Measurements from ENCODE around the gene CENPB. TPM values are rescaled to one million over a fixed set of nuclear protein-coding genes. Genes with fewer than 3 reads are reported as not detected.
A peak's percentile ranks its signal among the peaks of the same experiment; 100 is the strongest.

The CENPB gene
- total RNA-seq, 5 donors from 2014 or later (not counting 1 experiment from before 2014, with no cell fraction given) = 37.0 to 79.0 (median 60.8) TPM

GRCh38 chr20:3755814-3756480 lies 30.6 kb downstream of the CENPB start:
- ATAC-seq (replicated peaks in 1 of 4) = no peak
- H3K27me3 ChIP-seq (replicated peaks in 1 of 2; ENCODE audit: control insufficient read depth in 2 of 2, extremely low read depth in 1 of 2, insufficient read depth in 2 of 2, low read length in 1 of 2) = peaks cover 0 to 7% of the 10 kb centered on the region in 2 experiments
- CTCF ChIA-PET = interaction anchor here in 1 of 2 donors (0.5 to 1.2 kb wide), 2 partner anchors 12 to 89 kb away, joined by 3 to 4 read pairs; no protein-coding TSS in a partner anchor
- Mint-ChIP-seq H3K4me3 (no peak overlapping the region), H3K4me1 (peaks cover 6 to 14% (median 13%) of the 10 kb centered on the region in 3 donors), H3K27me3 (no peaks in the 10 kb centered on the region), H3K9me3 (no peaks in the 10 kb centered on the region), H3K27ac (no peak overlapping the region), H3K36me3 (peaks cover 11% of the 10 kb centered on the region)
- 81% methylated on average over 4 of the region's 5 CpGs for WGBS (ENCODE audit: insufficient coverage)
- DNase-seq = no peak
- H3K4me3 ChIP-seq (ENCODE audit: control insufficient read depth in 1 of 2, extremely low read depth in 1 of 2, low read length in 1 of 2) = no peak overlapping the region
- POLR2A ChIA-PET = no interaction called here
- no peak overlapping the region for H3K27ac ChIP-seq (ENCODE audit: low read length)
- H3K36me3 ChIP-seq (ENCODE audit: control insufficient read depth in 2 of 2, extremely low read depth in 1 of 2, insufficient read depth in 1 of 2, low read length in 1 of 2) = peaks cover 4 to 14% of the 10 kb centered on the region in 2 donors
- no peaks in the 10 kb centered on the region for H3K9me3 ChIP-seq
- H3K4me1 ChIP-seq (ENCODE audit: control insufficient read depth in 1 of 2, extremely low read depth in 1 of 2, insufficient read depth in 2 of 2, low read length in 2 of 2) = no peaks in the 10 kb centered on the region

- Histone ChIP-seq H3K9me3 (no peaks in the 10 kb centered on the region), H3K4me1 (ENCODE audit: control insufficient read depth in 1 of 2, extremely low read depth in 1 of 2, insufficient read depth in 2 of 2, low read length in 2 of 2) (no peaks in the 10 kb centered on the region), H3K27ac (ENCODE audit: low read length) (no peak overlapping the region), H3K36me3 (ENCODE audit: control insufficient read depth in 2 of 2, extremely low read depth in 1 of 2, insufficient read depth in 1 of 2, low read length in 1 of 2) (peaks cover 4 to 14% of the 10 kb centered on the region in 2 donors), H3K4me3 (ENCODE audit: control insufficient read depth in 1 of 2, extremely low read depth in 1 of 2, low read length in 1 of 2) (no peak overlapping the region), H3K27me3 (replicated peaks in 1 of 2; ENCODE audit: control insufficient read depth in 2 of 2, extremely low read depth in 1 of 2, insufficient read depth in 2 of 2, low read length in 1 of 2) (peaks cover 0 to 9% of the 10 kb centered on the region in 2 experiments)
- no peaks in the 10 kb centered on the region for H3K27me3 Mint-ChIP-seq
- POLR2A ChIA-PET = interaction anchor here in 1 of 2 donors (0.6 kb wide), 1 partner anchor 124 kb away, joined by 4 read pairs; no protein-coding TSS in a partner anchor
- no peak for ATAC-seq (replicated peaks in 1 of 4)
- no peak overlapping the region for H3K27ac Mint-ChIP-seq
- CTCF ChIA-PET = interaction anchor here in 1 of 2 donors (0.7 kb wide), 1 partner anchor 99 kb away, joined by 3 read pairs; no protein-coding TSS in a partner anchor
- WGBS (ENCODE audit: insufficient coverage) = 83% methylated on average over 1 of the region's 7 CpGs
- H3K9me3 Mint-ChIP-seq = no peaks in the 10 kb centered on the region
- no peak for DNase-seq
- H3K36me3 Mint-ChIP-seq = peaks cover 11% of the 10 kb centered on the region
- no peak overlapping the region for H3K4me3 Mint-ChIP-seq
- H3K4me1 Mint-ChIP-seq = peaks cover 6 to 16% (median 14%) of the 10 kb centered on the region in 3 donors
Measured at GRCh38 chr20:3755269-3755668, 31.3 kb downstream of the CENPB start.

- no peaks in the 10 kb centered on the region for H3K9me3 Mint-ChIP-seq
- H3K27me3 Mint-ChIP-seq = peaks cover 0 to 2% of the 10 kb centered on the region in 2 donors
- no peak overlapping the region for H3K27ac Mint-ChIP-seq
- Histone ChIP-seq H3K4me3 (ENCODE audit: control insufficient read depth in 1 of 2, extremely low read depth in 1 of 2, low read length in 1 of 2) (no peak overlapping the region), H3K9me3 (no peaks in the 10 kb centered on the region), H3K27ac (ENCODE audit: low read length) (no peak overlapping the region), H3K4me1 (ENCODE audit: control insufficient read depth in 1 of 2, extremely low read depth in 1 of 2, insufficient read depth in 2 of 2, low read length in 2 of 2) (no peaks in the 10 kb centered on the region), H3K36me3 (ENCODE audit: control insufficient read depth in 2 of 2, extremely low read depth in 1 of 2, insufficient read depth in 1 of 2, low read length in 1 of 2) (peaks cover 4 to 14% of the 10 kb centered on the region in 2 donors), H3K27me3 (replicated peaks in 1 of 2; ENCODE audit: control insufficient read depth in 2 of 2, extremely low read depth in 1 of 2, insufficient read depth in 2 of 2, low read length in 1 of 2) (peaks cover 0 to 17% of the 10 kb centered on the region in 2 experiments)
- H3K4me3 Mint-ChIP-seq = no peak overlapping the region
- peaks cover 11% of the 10 kb centered on the region for H3K36me3 Mint-ChIP-seq
- H3K4me1 Mint-ChIP-seq = peaks cover 6 to 16% (median 14%) of the 10 kb centered on the region in 3 donors
- no peak for ATAC-seq (replicated peaks in 1 of 4)
- ChIA-PET POLR2A (interaction anchor here in 1 of 2 donors (0.7 kb wide), 1 partner anchor 1067 kb away, joined by 3 read pairs; no protein-coding TSS in a partner anchor), CTCF (interaction anchor here in 1 of 2 donors (0.8 kb wide), 1 partner anchor 14 kb away, joined by 3 read pairs; no protein-coding TSS in a partner anchor)
- no peak for DNase-seq
- 96% methylated on average over 15 of the region's 16 CpGs for WGBS (ENCODE audit: insufficient coverage)
Measured at GRCh38 chr20:3754276-3754630, 32.3 kb downstream of the CENPB start.

GRCh38 chr20:3753501-3754275 lies 32.9 kb downstream of the CENPB start:
- CTCF ChIA-PET = interaction anchor here (0.8 to 1.5 kb wide), 4 partner anchors 14 to 102 kb away, joined by 3 to 6 read pairs (median 4); no protein-coding TSS in a partner anchor
- POLR2A ChIA-PET = no interaction called here
- no peak for ATAC-seq (replicated peaks in 1 of 4)
- Histone ChIP-seq H3K4me1 (ENCODE audit: control insufficient read depth in 1 of 2, extremely low read depth in 1 of 2, insufficient read depth in 2 of 2, low read length in 2 of 2) (no peaks in the 10 kb centered on the region), H3K9me3 (no peaks in the 10 kb centered on the region), H3K4me3 (ENCODE audit: control insufficient read depth in 1 of 2, extremely low read depth in 1 of 2, low read length in 1 of 2) (no peak overlapping the region), H3K27me3 (replicated peaks in 1 of 2; ENCODE audit: control insufficient read depth in 2 of 2, extremely low read depth in 1 of 2, insufficient read depth in 2 of 2, low read length in 1 of 2) (peaks cover 0 to 23% of the 10 kb centered on the region in 2 experiments), H3K36me3 (ENCODE audit: control insufficient read depth in 2 of 2, extremely low read depth in 1 of 2, insufficient read depth in 1 of 2, low read length in 1 of 2) (peaks cover 4 to 14% of the 10 kb centered on the region in 2 donors), H3K27ac (ENCODE audit: low read length) (no peak overlapping the region)
- DNase-seq = no peak
- H3K27ac Mint-ChIP-seq = no peak overlapping the region
- H3K27me3 Mint-ChIP-seq = peaks cover 0 to 5% of the 10 kb centered on the region in 2 donors
- 94% methylated on average over 16 of the region's 26 CpGs for WGBS (ENCODE audit: insufficient coverage)
- peaks cover 6 to 16% (median 14%) of the 10 kb centered on the region in 3 donors for H3K4me1 Mint-ChIP-seq
- H3K4me3 Mint-ChIP-seq = no peak overlapping the region
- H3K9me3 Mint-ChIP-seq = no peaks in the 10 kb centered on the region
- peaks cover 11% of the 10 kb centered on the region for H3K36me3 Mint-ChIP-seq

- peaks cover 8% of the 10 kb centered on the region for H3K36me3 Mint-ChIP-seq
- H3K36me3 ChIP-seq (ENCODE audit: control insufficient read depth in 2 of 2, extremely low read depth in 1 of 2, insufficient read depth in 1 of 2, low read length in 1 of 2) = peaks cover 4 to 12% of the 10 kb centered on the region in 2 donors
- H3K4me1 Mint-ChIP-seq = peaks cover 6 to 16% (median 14%) of the 10 kb centered on the region in 3 donors
- no CpG with 5 or more reads among the region's 4 CpGs for WGBS (ENCODE audit: insufficient coverage)
- H3K4me3 ChIP-seq (ENCODE audit: control insufficient read depth in 1 of 2, extremely low read depth in 1 of 2, low read length in 1 of 2) = no peak overlapping the region
- H3K27ac Mint-ChIP-seq = peak overlapping the region; percentile 36 to 48
- H3K9me3 Mint-ChIP-seq = no peaks in the 10 kb centered on the region
- H3K27ac ChIP-seq (ENCODE audit: low read length) = no peak overlapping the region
- peaks cover 0 to 6% of the 10 kb centered on the region in 2 donors for H3K27me3 Mint-ChIP-seq
- ATAC-seq (replicated peaks in 1 of 4) (peak; percentile 66 to 76 (median 66)), DNase-seq (peak in 32 of 35 experiments; percentile 29 to 82 (median 54))
- no peaks in the 10 kb centered on the region for H3K9me3 ChIP-seq
- H3K4me1 ChIP-seq (ENCODE audit: control insufficient read depth in 1 of 2, extremely low read depth in 1 of 2, insufficient read depth in 2 of 2, low read length in 2 of 2) = no peaks in the 10 kb centered on the region
- ChIA-PET CTCF (interaction anchor here (0.5 to 1.5 kb wide), 6 partner anchors 13 to 332 kb away, joined by 3 to 6 read pairs (median 4); no protein-coding TSS in a partner anchor), POLR2A (no interaction called here)
- H3K4me3 Mint-ChIP-seq = peak overlapping the region in 1 of 3 donors; percentile 80
- peaks cover 0 to 29% of the 10 kb centered on the region in 2 experiments for H3K27me3 ChIP-seq (replicated peaks in 1 of 2; ENCODE audit: control insufficient read depth in 2 of 2, extremely low read depth in 1 of 2, insufficient read depth in 2 of 2, low read length in 1 of 2)
Measured at GRCh38 chr20:3753098-3753497, 33.4 kb downstream of the CENPB start.

- no peaks in the 10 kb centered on the region for H3K9me3 Mint-ChIP-seq
- Histone ChIP-seq H3K4me1 (ENCODE audit: control insufficient read depth in 1 of 2, extremely low read depth in 1 of 2, insufficient read depth in 2 of 2, low read length in 2 of 2) (no peaks in the 10 kb centered on the region), H3K36me3 (ENCODE audit: control insufficient read depth in 2 of 2, extremely low read depth in 1 of 2, insufficient read depth in 1 of 2, low read length in 1 of 2) (peaks cover 4 to 8% of the 10 kb centered on the region in 2 donors), H3K27me3 (replicated peaks in 1 of 2; ENCODE audit: control insufficient read depth in 2 of 2, extremely low read depth in 1 of 2, insufficient read depth in 2 of 2, low read length in 1 of 2) (peaks cover 0 to 35% of the 10 kb centered on the region in 2 experiments), H3K9me3 (no peaks in the 10 kb centered on the region), H3K4me3 (ENCODE audit: control insufficient read depth in 1 of 2, extremely low read depth in 1 of 2, low read length in 1 of 2) (peak overlapping the region in 1 of 2 donors; percentile 11), H3K27ac (ENCODE audit: low read length) (no peak overlapping the region)
- H3K4me3 Mint-ChIP-seq = peak overlapping the region; percentile 63 to 80 (median 78)
- no peak for ATAC-seq (replicated peaks in 1 of 4)
- WGBS (ENCODE audit: insufficient coverage) = 70% methylated on average over 12 of the region's 13 CpGs
- peak overlapping the region in 1 of 2 donors; percentile 70 for H3K27ac Mint-ChIP-seq
- H3K27me3 Mint-ChIP-seq = peaks cover 0 to 11% of the 10 kb centered on the region in 2 donors
- peaks cover 6 to 16% (median 14%) of the 10 kb centered on the region in 3 donors for H3K4me1 Mint-ChIP-seq
- H3K36me3 Mint-ChIP-seq = peaks cover 3% of the 10 kb centered on the region
- ChIA-PET POLR2A (no interaction called here), CTCF (interaction anchor here (0.9 to 1.5 kb wide), 4 partner anchors 16 to 333 kb away, joined by 4 to 6 read pairs (median 6); no protein-coding TSS in a partner anchor)
- no peak for DNase-seq
Measured at GRCh38 chr20:3752386-3752759, 34.2 kb downstream of the CENPB start.
